HCT116 (cell line): Measurements from ENCODE around the gene MED13L. TPM values are rescaled to one million over a fixed set of nuclear protein-coding genes. Genes with fewer than 3 reads are reported as not detected.

Experiments
- ATAC-seq: fragments of 200-7000 bp; cut with Tn5 transposase; 2 replicates; pipeline ENCODE4 v1.9.1; 2020; ENCODE audit warnings: mild to moderate bottlenecking, moderate library complexity
- BruUV-seq: library from RNA; stranded (reverse); fragments of 400-500 nt; replicated peaks from 2 replicates; lab custom pipeline; 2021; lab: Mats Ljungman, UMichigan
- CTCF ChIA-PET: fragments of 300-600 bp; sonication (Branson Sonifier 250); formaldehyde crosslinking; loops from one replicate; lab custom pipeline; 2021; ENCODE audit warnings: antibody characterized with exemption; lab: Charles Lee
- POLR2A ChIA-PET: fragments of 300-600, 350-600 bp; sonication (Branson Sonifier 250); formaldehyde crosslinking; loops from one replicate; lab custom pipeline; 2021; ENCODE audit warnings: antibody characterized with exemption; lab: Charles Lee
- RAD21 ChIA-PET, 2 experiments: fragments of 300-600 bp; sonication (Branson Sonifier 250); formaldehyde crosslinking; loops; one replicate each; lab custom pipeline; 2023; ENCODE audit warnings: low total read pairs in 2 of 2; ENCODE audit not compliant: uncharacterized antibody in 2 of 2, unreplicated experiment in 2 of 2, low non-redundant PET in 1 of 2; lab: Charles Lee
- DNase-seq: peaks from one replicate; pipeline ENCODE4 v3.0.0-alpha.2; 2010; ENCODE audit warnings: low read depth, low spot score
- H2AFZ ChIP-seq: fragments of 200-600 bp; shearing (Covaris generic), sonication (generic); 2 replicates; pipeline ENCODE4 v1.6.1; 2017; ENCODE audit warnings: low read depth, mixed run types, mixed read lengths, antibody characterized with exemption, low read length; ENCODE audit not compliant: poor library complexity, severe bottlenecking
- H3K27ac ChIP-seq: 2 replicates; pipeline ENCODE4 v1.5.1; 2012; ENCODE audit warnings: low read depth, low read length
- H3K27me3 ChIP-seq: fragments of 200-600 bp; sonication (generic); 2 replicates; pipeline ENCODE4 v1.6.1; 2016; ENCODE audit warnings: mixed run types, low read length, mixed read lengths; ENCODE audit not compliant: insufficient read depth
- H3K36me3 ChIP-seq, 2 experiments: fragments of 200-500 bp in 1 of 2; fragments of 200-600 bp in 1 of 2; sonication (Bioruptor generic) in 1 of 2; sonication (generic) in 1 of 2; 2 replicates each; pipeline versions ENCODE4 v1.5.1 to v1.6.1; 2014 to 2016; ENCODE audit warnings: low read length in 2 of 2, inconsistent platforms in 1 of 2, mixed read lengths in 1 of 2, mixed run types in 1 of 2; ENCODE audit not compliant: insufficient read depth in 2 of 2, control insufficient read depth in 1 of 2
- H3K4me1 ChIP-seq, 2 experiments: fragments of 200-600 bp in 1 of 2; sonication (generic) in 1 of 2; 2 replicates each; pipeline versions ENCODE4 v1.5.1 to v1.6.1; 2012 to 2017; ENCODE audit warnings: low read length in 2 of 2, inconsistent platforms in 1 of 2, mild to moderate bottlenecking in 1 of 2, mixed read lengths in 1 of 2, mixed run types in 1 of 2, moderate library complexity in 1 of 2; ENCODE audit not compliant: insufficient read depth in 2 of 2, control insufficient read depth in 1 of 2
- H3K4me2 ChIP-seq: fragments of 200-600 bp; sonication (generic); 2 replicates; pipeline ENCODE4 v1.6.1; 2017; ENCODE audit warnings: mixed run types, low read length, mixed read lengths
- H3K4me3 ChIP-seq, 2 experiments: fragments of 200-600 bp in 1 of 2; sonication (generic) in 1 of 2; replicated peaks in 1 of 2; 2 replicates each; pipeline ENCODE4 v1.5.1; 2011 to 2016; ENCODE audit warnings: low read length in 2 of 2, control low read depth in 1 of 2, low read depth in 1 of 2, mild to moderate bottlenecking in 1 of 2, mixed read lengths in 1 of 2, mixed run types in 1 of 2
- H3K79me2 ChIP-seq: fragments of 200-600 bp; sonication (generic); 2 replicates; pipeline ENCODE4 v1.6.1; 2017; ENCODE audit warnings: mild to moderate bottlenecking, mixed run types, low read length, moderate library complexity, mixed read lengths; ENCODE audit not compliant: insufficient read depth
- H3K9ac ChIP-seq: fragments of 200-600 bp; sonication (generic); 2 replicates; pipeline ENCODE4 v1.6.1; 2016; ENCODE audit warnings: low read length, mixed read lengths
- H3K9me2 ChIP-seq: fragments of 200-600 bp; sonication (generic), shearing (Covaris generic); 2 replicates; pipeline ENCODE4 v1.6.1; 2017; ENCODE audit warnings: mixed run types, mild to moderate bottlenecking, moderate library complexity; ENCODE audit not compliant: insufficient read depth
- H3K9me3 ChIP-seq, 2 experiments: fragments of 200-500 bp in 1 of 2; fragments of 200-600 bp in 1 of 2; sonication (Bioruptor generic) in 1 of 2; sonication (generic) in 1 of 2; 2 replicates each; pipeline ENCODE4 v1.6.1; 2014 to 2017; ENCODE audit warnings: low read length in 2 of 2, mixed read lengths in 2 of 2, inconsistent platforms in 1 of 2, low read depth in 1 of 2, mild to moderate bottlenecking in 1 of 2, mixed run types in 1 of 2, moderate library complexity in 1 of 2; ENCODE audit not compliant: control insufficient read depth in 1 of 2, insufficient read depth in 1 of 2
- H4K20me1 ChIP-seq: fragments of 200-600 bp; sonication (generic), shearing (Covaris generic); 2 replicates; pipeline ENCODE4 v1.6.1; 2017; ENCODE audit warnings: mixed run types, mild to moderate bottlenecking, moderate library complexity; ENCODE audit not compliant: insufficient read depth
- CBX3 ChIP-seq: IDR thresholded peaks from 2 replicates; pipeline ENCODE4 v1.6.1; 2012; ENCODE audit warnings: low read depth
- FOSL1 ChIP-seq: IDR thresholded peaks from 2 replicates; pipeline ENCODE4 v1.6.1; 2012; ENCODE audit warnings: low read depth
- JUND ChIP-seq: IDR thresholded peaks from 2 replicates; pipeline ENCODE4 v1.6.1; 2012
- SIN3A ChIP-seq: IDR thresholded peaks from 2 replicates; pipeline ENCODE4 v1.6.1; 2012; ENCODE audit warnings: low read depth
- TCF7L2 ChIP-seq: IDR thresholded peaks from 2 replicates; pipeline ENCODE4 v1.7.0; 2011; ENCODE audit warnings: borderline replicate concordance, inconsistent platforms; ENCODE audit not compliant: insufficient read depth, insufficient read length; ENCODE audit errors: extremely low read depth
- ZFX ChIP-seq: fragments of 450-650 bp; IDR thresholded peaks from 2 replicates; pipeline ENCODE4 v1.6.1; 2017
- intact Hi-C: fragments of 100-400 bp; cut with micrococcal nuclease; formaldehyde crosslinking; loops from 2 replicates; pipeline ENCODE4 v1.10.0; 2022
- total RNA-seq: library from RNA; stranded (reverse); gene quantifications from one replicate; pipeline ENCODE4 v1.2.1, GENCODE V29; 2021; ENCODE audit not compliant: unreplicated experiment
- TF ChIP-seq, protein P1 (sequence below): IDR thresholded peaks from 2 replicates; pipeline ENCODE4 v1.6.1; 2012
- TF ChIP-seq, protein P2 (sequence below): IDR thresholded peaks from 2 replicates; pipeline ENCODE4 v1.6.1; 2012
- TF ChIP-seq, protein P3 (sequence below), 3 experiments: fragments of 200-600 bp in 1 of 3; sonication (generic) in 1 of 3; IDR thresholded peaks in 2 of 3; conservative IDR thresholded peaks in 1 of 3; 2 replicates each; pipeline ENCODE4 v1.5.1; 2012 to 2017; ENCODE audit warnings: low read depth in 2 of 3, low read length in 2 of 3, antibody characterized with exemption in 1 of 3, borderline replicate concordance in 1 of 3, control low read depth in 1 of 3, mild to moderate bottlenecking in 1 of 3, mixed read lengths in 1 of 3, mixed run types in 1 of 3, moderate library complexity in 1 of 3; ENCODE audit not compliant: insufficient read depth in 1 of 3

The MED13L gene
- total RNA-seq, 1 experiment from 2014 or later, result 176 TPM

GRCh38 chr12:116121453-116121871 lies 156.0 kb downstream of the MED13L start:
- Histone ChIP-seq H3K4me2 (no peak overlapping the region), H3K4me3 (no peak overlapping the region), H3K4me1 (peaks cover 8 to 40% of the 10 kb centered on the region in 2 experiments; a peak in 3 of 4 replicates), H3K27me3 (no peaks in the 10 kb centered on the region), H2AFZ (no peak overlapping the region), H3K9me2 (no peaks in the 10 kb centered on the region), H3K9ac (no peak overlapping the region), H3K27ac (no peak overlapping the region), H3K9me3 (no peaks in the 10 kb centered on the region), H3K36me3 (no peaks in the 10 kb centered on the region), H3K79me2 (peaks cover 99% of the 10 kb centered on the region), H4K20me1 (peaks cover 84% of the 10 kb centered on the region)
- intact Hi-C loops, result no loop called here
- no peak for DNase-seq
- ChIA-PET CTCF (no interaction called here), POLR2A (no interaction called here), RAD21 (no interaction called here)
- ATAC-seq, result no peak
- no TSS peak for BruUV-seq
- no peak for TF ChIP-seq CBX3
- TF ChIP-seq FOSL1, result no peak
- TF ChIP-seq JUND, result no peak
- TF ChIP-seq, protein P1, sequence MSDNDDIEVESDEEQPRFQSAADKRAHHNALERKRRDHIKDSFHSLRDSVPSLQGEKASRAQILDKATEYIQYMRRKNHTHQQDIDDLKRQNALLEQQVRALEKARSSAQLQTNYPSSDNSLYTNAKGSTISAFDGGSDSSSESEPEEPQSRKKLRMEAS, result no peak
- TF ChIP-seq SIN3A, result no peak
- TF ChIP-seq ZFX, result no peak
- TF ChIP-seq, protein P2, sequence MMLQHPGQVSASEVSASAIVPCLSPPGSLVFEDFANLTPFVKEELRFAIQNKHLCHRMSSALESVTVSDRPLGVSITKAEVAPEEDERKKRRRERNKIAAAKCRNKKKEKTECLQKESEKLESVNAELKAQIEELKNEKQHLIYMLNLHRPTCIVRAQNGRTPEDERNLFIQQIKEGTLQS, result no peak
- TF ChIP-seq TCF7L2, result no peak
- TF ChIP-seq, protein P3, sequence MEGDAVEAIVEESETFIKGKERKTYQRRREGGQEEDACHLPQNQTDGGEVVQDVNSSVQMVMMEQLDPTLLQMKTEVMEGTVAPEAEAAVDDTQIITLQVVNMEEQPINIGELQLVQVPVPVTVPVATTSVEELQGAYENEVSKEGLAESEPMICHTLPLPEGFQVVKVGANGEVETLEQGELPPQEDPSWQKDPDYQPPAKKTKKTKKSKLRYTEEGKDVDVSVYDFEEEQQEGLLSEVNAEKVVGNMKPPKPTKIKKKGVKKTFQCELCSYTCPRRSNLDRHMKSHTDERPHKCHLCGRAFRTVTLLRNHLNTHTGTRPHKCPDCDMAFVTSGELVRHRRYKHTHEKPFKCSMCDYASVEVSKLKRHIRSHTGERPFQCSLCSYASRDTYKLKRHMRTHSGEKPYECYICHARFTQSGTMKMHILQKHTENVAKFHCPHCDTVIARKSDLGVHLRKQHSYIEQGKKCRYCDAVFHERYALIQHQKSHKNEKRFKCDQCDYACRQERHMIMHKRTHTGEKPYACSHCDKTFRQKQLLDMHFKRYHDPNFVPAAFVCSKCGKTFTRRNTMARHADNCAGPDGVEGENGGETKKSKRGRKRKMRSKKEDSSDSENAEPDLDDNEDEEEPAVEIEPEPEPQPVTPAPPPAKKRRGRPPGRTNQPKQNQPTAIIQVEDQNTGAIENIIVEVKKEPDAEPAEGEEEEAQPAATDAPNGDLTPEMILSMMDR (IDR thresholded peaks at IDR 0.05 in 2 of 3, conservative IDR thresholded peaks at IDR 0.05 in 1 of 3; ENCODE audit: borderline replicate concordance in 1 of 3, insufficient read depth in 1 of 3, low read depth in 2 of 3, low read length in 2 of 3), result no peak
